Measurements from ENCODE around the gene LINC01488. TPM values are rescaled to one million over a fixed set of nuclear protein-coding genes. Genes with fewer than 3 reads are reported as not detected.

The LINC01488 gene
- total and polyA plus RNA-seq, 9 of the 15 experiments (the other 6 are each of a cell fraction or from before 2014, with no cell fraction given), result not detected

DNA sequence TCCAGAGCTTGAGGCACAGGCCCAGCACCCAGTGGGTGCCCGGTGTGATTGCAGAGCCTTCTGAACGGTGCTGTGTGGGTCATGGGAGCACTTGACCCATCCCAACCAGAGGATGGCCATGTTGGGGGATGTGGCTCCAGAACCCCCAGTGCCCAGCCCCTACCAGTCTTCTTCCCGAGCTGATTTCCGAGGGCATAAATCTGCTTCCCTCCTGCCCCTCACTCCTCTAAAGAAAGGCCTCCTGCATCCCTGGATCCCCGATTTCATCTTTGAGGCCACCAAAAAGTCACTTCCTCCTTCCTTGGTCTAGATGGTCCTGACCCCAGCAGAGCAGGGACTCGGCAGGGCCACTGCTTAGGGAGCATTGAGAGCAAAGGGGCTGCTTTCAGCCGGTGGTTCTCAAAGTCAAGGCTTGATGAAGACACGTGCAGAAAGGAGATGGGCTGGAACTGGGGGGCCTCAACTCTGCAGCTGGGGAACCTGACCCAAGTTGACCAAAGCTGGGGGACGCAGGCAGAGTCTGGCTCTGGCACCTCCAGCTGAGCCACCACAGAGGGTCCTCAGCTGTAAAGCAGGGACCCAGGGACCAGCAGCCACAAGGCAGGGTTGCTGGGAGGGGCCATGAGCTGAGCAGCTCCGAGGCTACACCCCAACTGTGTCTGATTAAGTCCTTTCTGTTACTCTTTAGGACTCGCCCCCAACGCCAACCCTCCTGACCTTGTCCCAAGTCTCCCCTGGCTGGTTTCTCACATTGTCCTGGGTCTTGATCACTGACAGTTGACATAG, 56.6 kb downstream of the LINC01488 start:
- H3K27ac ChIP-seq (ENCODE audit: extremely low read depth, low read depth, low read length), result no peak overlapping the region
- no peak overlapping the region for H3K4me2 ChIP-seq (ENCODE audit: insufficient read depth, low read length)
- no peak overlapping the region for H3K4me3 ChIP-seq
- no peaks in the 10 kb centered on the region for H3K36me3 ChIP-seq (ENCODE audit: control insufficient read depth, insufficient read depth, low read length)
- ChIA-PET CTCF (ENCODE audit: low intra/inter-chr PET ratio) (no interaction called here), POLR2A (interaction anchor here (0.6 kb wide), 1 partner anchor 394 kb away, joined by 3 read pairs; no protein-coding TSS in a partner anchor)
- no peaks in the 10 kb centered on the region for H3K79me2 ChIP-seq (ENCODE audit: control insufficient read depth, insufficient read depth, low read length)
- peaks cover 0 to 21% of the 10 kb centered on the region in 2 experiments; a peak in 2 of 5 replicates for H3K4me1 ChIP-seq (replicated peaks in 1 of 2; ENCODE audit: control insufficient read depth in 2 of 2, insufficient read depth in 2 of 2, low read length in 2 of 2)
- H3K9me1 ChIP-seq (ENCODE audit: control insufficient read depth, insufficient read depth, low read length), result no peaks in the 10 kb centered on the region
- no peaks in the 10 kb centered on the region for H4K20me1 ChIP-seq (replicated peaks; ENCODE audit: control insufficient read depth, insufficient read depth, low read length)
- 7% methylated on average over 11 of the region's 12 CpGs for WGBS (ENCODE audit: insufficient coverage, low coverage, missing lambda C conversion rate)
- no peak for ATAC-seq
- TF ChIP-seq SPI1 (IDR thresholded peaks at IDR 0.05; ENCODE audit: borderline replicate concordance, low read depth, low read length), result peak; percentile 53; the same call in 1 of the 2 replicates
- TF ChIP-seq, protein P1, sequence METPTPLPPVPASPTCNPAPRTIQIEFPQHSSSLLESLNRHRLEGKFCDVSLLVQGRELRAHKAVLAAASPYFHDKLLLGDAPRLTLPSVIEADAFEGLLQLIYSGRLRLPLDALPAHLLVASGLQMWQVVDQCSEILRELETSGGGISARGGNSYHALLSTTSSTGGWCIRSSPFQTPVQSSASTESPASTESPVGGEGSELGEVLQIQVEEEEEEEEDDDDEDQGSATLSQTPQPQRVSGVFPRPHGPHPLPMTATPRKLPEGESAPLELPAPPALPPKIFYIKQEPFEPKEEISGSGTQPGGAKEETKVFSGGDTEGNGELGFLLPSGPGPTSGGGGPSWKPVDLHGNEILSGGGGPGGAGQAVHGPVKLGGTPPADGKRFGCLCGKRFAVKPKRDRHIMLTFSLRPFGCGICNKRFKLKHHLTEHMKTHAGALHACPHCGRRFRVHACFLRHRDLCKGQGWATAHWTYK (CRISPR knock-in tag; IDR thresholded peaks at IDR 0.05), result no peak
- peaks cover 21 to 73% of the 10 kb centered on the region in 2 experiments for H3K27me3 ChIP-seq (ENCODE audit: control insufficient read depth in 2 of 2, insufficient read depth in 2 of 2, low read length in 2 of 2)
- H3K9ac ChIP-seq (ENCODE audit: insufficient read depth in 1 of 2, low read depth in 2 of 2, low read length in 2 of 2), result no peak overlapping the region
- H3K9me3 ChIP-seq (replicated peaks; ENCODE audit: control insufficient read depth, insufficient read depth, low read depth, low read length), result no peaks in the 10 kb centered on the region
- FAIRE-seq, result no peak
- peak in 1 of 4 experiments; percentile 8 for DNase-seq (ENCODE audit: extremely low read depth in 1 of 4, low spot score in 3 of 4)
- in situ Hi-C loops (cut with MboI) (no loop called here), intact Hi-C loops (cut with micrococcal nuclease) (no loop called here)
- BruUV-seq (replicated peaks), result no TSS peak
- H2AFZ ChIP-seq (ENCODE audit: low read depth, low read length), result no peak overlapping the region

DNA sequence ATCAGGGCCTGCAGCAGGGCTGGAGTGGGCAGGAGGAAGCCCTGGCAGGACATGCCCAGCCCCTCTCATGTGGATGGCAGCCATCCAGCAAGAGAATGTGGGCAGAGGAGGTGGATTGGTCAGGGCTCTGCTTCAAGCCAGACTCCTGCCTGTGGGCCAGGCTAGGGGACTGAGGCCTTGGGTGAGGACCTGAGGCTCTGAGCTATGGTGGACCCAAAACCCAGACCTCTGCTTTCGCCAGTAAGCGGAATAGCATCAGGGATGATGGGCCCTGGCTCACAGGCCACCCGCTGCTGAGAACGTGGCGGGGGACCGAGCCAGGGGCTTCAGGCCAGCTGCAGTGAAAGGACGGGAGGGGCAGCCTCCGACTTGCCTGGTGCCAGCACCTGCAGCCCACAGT, 57.4 kb downstream of the LINC01488 start:
- H3K4me1 ChIP-seq (replicated peaks in 1 of 2; ENCODE audit: control insufficient read depth in 2 of 2, insufficient read depth in 2 of 2, low read length in 2 of 2), result peaks cover 0 to 17% of the 10 kb centered on the region in 2 experiments; a peak in 2 of 5 replicates
- H3K9ac ChIP-seq (ENCODE audit: insufficient read depth in 1 of 2, low read depth in 2 of 2, low read length in 2 of 2), result 0 out of 4 replicates have a peak overlapping the region, but pooled peaks of 1 of the 2 experiments have one; percentile 9
- WGBS (ENCODE audit: insufficient coverage, low coverage, missing lambda C conversion rate), result 40% methylated on average over 5 of the region's 8 CpGs
- no peak for FAIRE-seq
- no peaks in the 10 kb centered on the region for H3K9me1 ChIP-seq (ENCODE audit: control insufficient read depth, insufficient read depth, low read length)
- in situ Hi-C loops (cut with MboI) (no loop called here), intact Hi-C loops (cut with micrococcal nuclease) (no loop called here)
- no peak overlapping the region for H2AFZ ChIP-seq (ENCODE audit: low read depth, low read length)
- H4K20me1 ChIP-seq (replicated peaks; ENCODE audit: control insufficient read depth, insufficient read depth, low read length), result no peaks in the 10 kb centered on the region
- no peak overlapping the region for H3K27ac ChIP-seq (ENCODE audit: extremely low read depth, low read depth, low read length)
- TF ChIP-seq, protein P2, sequence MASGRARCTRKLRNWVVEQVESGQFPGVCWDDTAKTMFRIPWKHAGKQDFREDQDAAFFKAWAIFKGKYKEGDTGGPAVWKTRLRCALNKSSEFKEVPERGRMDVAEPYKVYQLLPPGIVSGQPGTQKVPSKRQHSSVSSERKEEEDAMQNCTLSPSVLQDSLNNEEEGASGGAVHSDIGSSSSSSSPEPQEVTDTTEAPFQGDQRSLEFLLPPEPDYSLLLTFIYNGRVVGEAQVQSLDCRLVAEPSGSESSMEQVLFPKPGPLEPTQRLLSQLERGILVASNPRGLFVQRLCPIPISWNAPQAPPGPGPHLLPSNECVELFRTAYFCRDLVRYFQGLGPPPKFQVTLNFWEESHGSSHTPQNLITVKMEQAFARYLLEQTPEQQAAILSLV (tag; IDR thresholded peaks at IDR 0.05), result no peak
- TF ChIP-seq, protein P3, sequence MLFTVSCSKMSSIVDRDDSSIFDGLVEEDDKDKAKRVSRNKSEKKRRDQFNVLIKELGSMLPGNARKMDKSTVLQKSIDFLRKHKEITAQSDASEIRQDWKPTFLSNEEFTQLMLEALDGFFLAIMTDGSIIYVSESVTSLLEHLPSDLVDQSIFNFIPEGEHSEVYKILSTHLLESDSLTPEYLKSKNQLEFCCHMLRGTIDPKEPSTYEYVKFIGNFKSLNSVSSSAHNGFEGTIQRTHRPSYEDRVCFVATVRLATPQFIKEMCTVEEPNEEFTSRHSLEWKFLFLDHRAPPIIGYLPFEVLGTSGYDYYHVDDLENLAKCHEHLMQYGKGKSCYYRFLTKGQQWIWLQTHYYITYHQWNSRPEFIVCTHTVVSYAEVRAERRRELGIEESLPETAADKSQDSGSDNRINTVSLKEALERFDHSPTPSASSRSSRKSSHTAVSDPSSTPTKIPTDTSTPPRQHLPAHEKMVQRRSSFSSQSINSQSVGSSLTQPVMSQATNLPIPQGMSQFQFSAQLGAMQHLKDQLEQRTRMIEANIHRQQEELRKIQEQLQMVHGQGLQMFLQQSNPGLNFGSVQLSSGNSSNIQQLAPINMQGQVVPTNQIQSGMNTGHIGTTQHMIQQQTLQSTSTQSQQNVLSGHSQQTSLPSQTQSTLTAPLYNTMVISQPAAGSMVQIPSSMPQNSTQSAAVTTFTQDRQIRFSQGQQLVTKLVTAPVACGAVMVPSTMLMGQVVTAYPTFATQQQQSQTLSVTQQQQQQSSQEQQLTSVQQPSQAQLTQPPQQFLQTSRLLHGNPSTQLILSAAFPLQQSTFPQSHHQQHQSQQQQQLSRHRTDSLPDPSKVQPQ (CRISPR knock-in tag; IDR thresholded peaks at IDR 0.05; ENCODE audit: borderline replicate concordance), result no peak
- TF ChIP-seq THRAP3 (IDR thresholded peaks at IDR 0.05; ENCODE audit: borderline replicate concordance), result no peak
- TF ChIP-seq, protein P4, sequence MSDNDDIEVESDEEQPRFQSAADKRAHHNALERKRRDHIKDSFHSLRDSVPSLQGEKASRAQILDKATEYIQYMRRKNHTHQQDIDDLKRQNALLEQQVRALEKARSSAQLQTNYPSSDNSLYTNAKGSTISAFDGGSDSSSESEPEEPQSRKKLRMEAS (CRISPR knock-in tag; IDR thresholded peaks at IDR 0.05), result no peak
- no peak overlapping the region for H3K4me2 ChIP-seq (ENCODE audit: insufficient read depth, low read length)
- no peaks in the 10 kb centered on the region for H3K9me3 ChIP-seq (replicated peaks; ENCODE audit: control insufficient read depth, insufficient read depth, low read depth, low read length)
- H3K36me3 ChIP-seq (ENCODE audit: control insufficient read depth, insufficient read depth, low read length), result no peaks in the 10 kb centered on the region
- ChIA-PET CTCF (ENCODE audit: low intra/inter-chr PET ratio) (no interaction called here), POLR2A (no interaction called here)
- ATAC-seq, result no peak
- BruUV-seq (replicated peaks), result no TSS peak
- H3K27me3 ChIP-seq (ENCODE audit: control insufficient read depth in 2 of 2, insufficient read depth in 2 of 2, low read length in 2 of 2), result peaks cover 25 to 73% of the 10 kb centered on the region in 2 experiments
- peak in 1 of 4 experiments; percentile 3 for DNase-seq (ENCODE audit: extremely low read depth in 1 of 4, low spot score in 3 of 4)
- no peak overlapping the region for H3K4me3 ChIP-seq
- no peaks in the 10 kb centered on the region for H3K79me2 ChIP-seq (ENCODE audit: control insufficient read depth, insufficient read depth, low read length)

Data from K562 (cell line).